ENCODE results near the gene ADARB1. TPM values are rescaled to one million over a fixed set of nuclear protein-coding genes. Genes with fewer than 3 reads are reported as not detected.
A peak's percentile ranks its signal among the peaks of the same experiment; 100 is the strongest.

Gene ADARB1
- total and polyA plus RNA-seq, 9 of the 15 experiments (the other 6 are each of a cell fraction or from before 2014, with no cell fraction given), result 6.7 to 16.0 (median 8.3) TPM

- TF ChIP-seq MECOM (CRISPR knock-in tag; IDR thresholded peaks at IDR 0.05) (no peak), GTF2E2 (tag; IDR thresholded peaks at IDR 0.05) (no peak), NFATC3 (IDR thresholded peaks at IDR 0.05) (no peak), MLX (CRISPR knock-in tag; conservative IDR thresholded peaks at IDR 0.05) (0 out of 4 replicates have a peak, but pooled peaks of 1 of the 2 experiments have one; percentile 64), CHAMP1 (IDR thresholded peaks at IDR 0.05) (no peak), RBFOX2 (IDR thresholded peaks at IDR 0.05; ENCODE audit: low read depth, low read length) (no peak), CHD2 (IDR thresholded peaks at IDR 0.05; ENCODE audit: low read depth, low read length) (no peak), RREB1 (CRISPR knock-in tag; IDR thresholded peaks at IDR 0.05) (no peak), ATF4 (CRISPR knock-in tag; IDR thresholded peaks at IDR 0.05) (no peak), CUX1 (CRISPR knock-in tag; IDR thresholded peaks at IDR 0.05) (no peak)
Observed at GRCh38 chr21:45256912-45257672, 182.7 kb downstream of the ADARB1 start (continued).

Measured in K562 (cell line).